ENCODE results near the gene SLC9A9. TPM values are rescaled to one million over a fixed set of nuclear protein-coding genes. Genes with fewer than 3 reads are reported as not detected.

The SLC9A9 gene
- polyA plus RNA-seq, 12 donors, result 9.4 to 16.5 (median 11.6) TPM; not detected in 1

DNA sequence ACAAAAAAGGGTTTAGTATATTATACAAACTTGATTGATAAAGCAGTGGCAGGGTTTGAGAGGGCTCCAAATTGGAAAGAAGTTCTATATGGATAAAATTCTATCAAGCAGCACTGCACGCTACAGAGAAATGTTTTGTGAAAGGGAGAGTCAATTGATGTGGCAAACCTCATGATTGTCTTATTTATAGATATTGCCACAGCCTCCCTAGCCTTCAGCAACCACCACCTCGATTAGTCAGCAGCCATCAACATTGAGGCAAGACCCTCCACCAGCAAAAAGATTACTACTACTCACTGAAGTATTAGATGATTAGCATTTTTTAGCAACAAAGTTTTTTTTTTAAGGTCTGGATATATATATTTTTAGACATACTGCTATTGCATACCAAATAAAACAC is 432.0 kb downstream of the SLC9A9 start:
- DNase-seq, result no peak

DNA sequence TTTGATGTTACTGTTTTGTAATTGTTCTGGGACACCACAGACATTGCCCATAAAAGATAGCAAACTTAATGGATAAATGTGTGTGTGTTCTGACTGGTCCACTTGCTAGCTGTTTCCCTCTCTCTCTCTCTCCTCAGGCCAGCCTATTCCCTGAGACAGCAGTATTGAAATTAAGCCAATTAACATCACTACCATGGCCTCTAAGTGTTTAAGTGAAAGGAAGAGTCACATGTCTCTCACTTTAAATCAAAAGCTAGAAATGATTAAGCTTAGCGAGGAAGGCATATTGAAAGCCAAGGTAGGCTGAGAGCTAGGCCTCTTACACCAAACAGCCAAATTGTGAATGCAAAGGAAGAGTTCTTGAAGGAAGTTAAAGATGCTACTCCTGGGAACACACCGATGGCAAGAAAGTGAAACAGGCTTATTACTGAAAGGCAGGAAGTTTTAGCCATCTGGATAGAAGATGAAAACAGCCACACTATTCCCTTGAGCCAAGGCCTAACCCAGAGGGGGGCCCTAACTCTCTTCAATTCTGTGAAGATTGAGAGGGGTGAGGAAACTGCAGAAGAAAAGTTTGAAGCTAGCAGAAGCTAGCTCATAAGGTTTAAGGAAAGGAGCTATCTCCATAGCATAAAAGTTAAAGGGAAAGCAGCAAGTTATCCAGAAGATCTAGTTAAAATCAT is 433.6 kb downstream of the SLC9A9 start:
- no peak for DNase-seq

DNA sequence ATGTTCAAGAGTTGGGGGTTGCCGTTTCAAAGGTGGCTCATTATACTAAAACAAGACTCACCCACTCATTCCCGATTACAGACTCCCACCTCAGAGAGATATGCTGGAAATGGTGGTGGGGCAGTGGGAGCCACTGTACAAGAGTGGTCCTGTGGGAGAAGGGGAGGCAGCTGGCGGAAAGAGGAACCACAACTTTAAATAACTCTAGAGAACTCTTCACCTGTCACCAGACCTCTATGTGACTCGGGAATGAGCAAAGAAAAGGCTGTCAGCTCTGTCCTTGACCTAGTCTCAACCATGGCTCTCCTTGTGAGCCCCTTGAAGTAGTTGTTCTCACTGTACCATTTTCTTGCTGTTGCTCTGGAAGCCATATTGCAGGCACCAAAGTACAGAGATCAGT is 434.9 kb downstream of the SLC9A9 start:
- DNase-seq, result no peak

DNA sequence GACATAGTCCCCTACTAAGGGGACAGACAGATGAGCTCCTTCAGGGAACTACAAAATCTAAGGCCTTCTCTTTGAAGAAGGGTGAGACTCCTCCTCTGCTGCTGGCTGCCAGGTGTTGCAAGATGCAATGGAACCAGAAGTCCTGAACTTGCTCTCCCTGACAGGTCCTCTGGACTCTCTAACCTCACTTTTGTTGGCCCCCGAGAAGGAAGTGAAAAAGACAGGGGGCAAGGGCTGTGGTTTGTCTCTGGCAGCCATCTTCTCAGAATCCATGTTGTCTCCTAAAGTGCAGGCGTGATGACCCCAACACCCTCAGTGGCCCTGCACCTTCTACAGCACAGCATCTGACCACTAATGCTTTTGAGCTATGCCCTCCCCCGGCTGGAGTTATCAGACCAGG is 436.2 kb downstream of the SLC9A9 start:
- DNase-seq, result no peak

DNA sequence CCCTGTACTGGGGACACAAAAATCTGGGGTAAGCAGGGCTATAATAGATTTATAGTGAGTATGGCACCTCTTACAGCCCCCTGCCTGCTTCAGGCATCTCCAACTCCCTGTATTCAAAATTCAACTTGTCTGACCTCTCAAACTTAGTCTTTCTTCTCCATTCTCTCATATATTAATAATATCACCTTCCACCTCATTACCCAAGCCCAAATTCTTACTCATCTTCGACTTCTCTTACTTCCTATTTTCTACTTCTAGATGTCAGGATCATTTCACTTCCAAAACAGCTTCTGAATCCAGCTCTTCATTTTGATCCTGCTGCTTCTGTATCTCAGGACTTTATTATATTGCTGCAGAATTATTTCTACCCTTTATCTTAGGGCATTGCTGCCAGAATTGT is 438.0 kb downstream of the SLC9A9 start:
- DNase-seq, result no peak

DNA sequence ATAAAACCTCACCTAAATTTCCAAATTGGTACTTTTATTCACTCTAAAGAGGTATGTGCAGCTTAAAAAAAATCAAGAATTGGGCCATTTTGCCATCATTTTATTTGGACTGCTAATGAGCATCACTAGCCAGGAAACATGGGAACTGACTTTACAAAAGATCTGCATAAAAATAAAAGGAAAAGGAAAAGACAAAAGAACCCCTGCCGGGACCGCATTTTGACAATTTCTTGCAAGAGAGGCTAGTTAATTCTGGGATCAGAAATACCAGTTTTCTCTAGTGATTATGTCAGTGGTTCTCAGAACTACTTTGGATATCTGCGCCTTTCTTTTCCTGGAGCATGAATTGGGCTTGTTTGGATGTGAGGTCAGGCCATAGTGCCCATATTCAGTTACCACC is 439.5 kb downstream of the SLC9A9 start:
- DNase-seq, result no peak

DNA sequence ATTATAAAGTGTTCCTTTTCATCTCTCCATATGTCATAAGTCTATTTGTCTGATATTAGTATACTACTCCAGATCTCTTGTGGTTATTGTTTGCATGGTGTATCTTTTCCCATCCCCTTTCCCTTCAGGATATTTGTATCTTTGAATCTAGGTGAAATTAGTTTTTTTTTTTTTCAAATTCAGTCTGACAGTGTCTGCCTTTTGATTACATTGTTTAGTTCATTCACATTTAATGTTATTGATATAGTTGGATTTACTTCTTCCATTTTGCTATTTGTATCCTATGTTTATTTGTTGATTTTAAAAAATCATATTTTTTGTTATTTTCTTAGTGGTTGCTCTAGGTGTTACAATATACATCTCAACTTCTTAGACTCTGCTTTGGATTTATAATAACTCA is 445.7 kb downstream of the SLC9A9 start:
- no peak for DNase-seq

DNA sequence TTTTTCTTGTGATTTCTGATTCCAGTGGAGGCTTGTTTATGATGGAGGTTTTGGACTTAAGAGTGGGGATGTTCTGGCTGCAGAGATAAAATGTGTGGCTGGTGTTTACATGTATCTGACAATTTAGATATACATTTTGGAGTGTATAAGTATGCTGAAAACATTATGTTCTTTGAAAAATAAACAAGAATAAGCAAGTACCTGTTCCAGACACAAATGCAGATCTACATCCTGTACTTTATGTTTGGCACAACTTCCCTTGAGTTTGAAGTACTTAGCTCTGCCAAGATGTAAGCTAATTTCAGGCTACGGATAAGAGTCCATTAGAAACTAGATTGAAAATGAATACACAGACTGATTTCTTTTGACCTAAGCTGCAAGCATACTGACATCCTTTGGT is 451.5 kb downstream of the SLC9A9 start:
- no peak for DNase-seq

DNA sequence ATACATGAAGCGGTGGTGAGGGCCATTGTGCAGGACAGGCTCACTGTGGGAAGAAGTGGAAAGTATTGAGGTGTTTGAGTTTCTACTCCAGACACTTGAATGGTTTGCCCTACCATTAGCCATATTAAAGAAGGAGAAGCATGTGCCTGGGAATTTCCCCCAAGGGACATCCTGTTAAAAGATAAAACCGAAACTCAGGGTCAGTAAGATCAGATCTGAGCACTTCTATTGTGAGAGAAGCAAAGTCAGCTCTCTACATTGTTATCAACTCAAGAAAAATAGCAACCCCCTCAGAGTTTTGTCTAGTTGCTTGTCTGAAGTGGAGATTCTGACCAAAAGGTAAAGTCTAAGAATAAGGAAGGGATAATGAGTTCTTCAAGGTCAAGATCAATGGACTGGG is 458.9 kb downstream of the SLC9A9 start:
- DNase-seq, result no peak

DNA sequence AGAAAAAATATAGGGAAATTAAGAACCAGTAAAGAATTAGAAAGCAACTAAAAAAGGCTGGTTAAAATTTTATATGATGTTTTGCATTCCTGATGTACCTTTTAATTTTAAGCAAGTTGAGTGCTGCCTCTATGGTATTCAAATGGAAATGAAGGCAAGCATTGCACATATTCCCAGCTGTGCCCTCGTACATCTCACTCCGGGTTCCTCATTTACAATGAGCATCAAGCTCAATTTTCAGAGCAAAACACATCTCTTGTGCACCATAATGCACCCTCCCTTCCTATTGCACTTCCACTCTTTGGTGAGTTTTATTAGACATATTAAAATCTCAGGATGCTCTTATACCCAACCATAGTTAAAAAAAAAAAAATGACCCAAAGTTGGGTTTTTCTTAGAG is 460.8 kb downstream of the SLC9A9 start:
- DNase-seq, result no peak

DNA sequence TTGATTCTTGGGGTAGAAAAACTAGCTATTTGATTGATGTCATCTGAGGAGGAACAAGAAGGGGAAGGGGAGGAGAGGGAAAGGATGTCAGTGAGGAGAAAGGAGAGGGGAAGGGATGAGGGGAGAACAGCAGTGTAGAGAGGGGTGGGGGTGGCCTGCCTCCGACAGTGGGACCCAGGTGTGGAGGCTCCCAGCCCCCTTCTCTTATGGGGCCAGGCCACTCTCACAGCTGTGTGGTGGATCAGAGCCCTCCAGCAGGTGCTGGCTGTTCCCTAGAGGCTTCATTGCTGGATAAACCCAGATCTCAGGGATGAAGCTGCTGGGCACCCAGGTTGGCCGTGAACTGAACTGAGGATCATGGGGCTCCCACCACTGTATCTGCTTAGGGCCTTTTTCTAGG is 464.2 kb downstream of the SLC9A9 start:
- DNase-seq, result no peak

DNA sequence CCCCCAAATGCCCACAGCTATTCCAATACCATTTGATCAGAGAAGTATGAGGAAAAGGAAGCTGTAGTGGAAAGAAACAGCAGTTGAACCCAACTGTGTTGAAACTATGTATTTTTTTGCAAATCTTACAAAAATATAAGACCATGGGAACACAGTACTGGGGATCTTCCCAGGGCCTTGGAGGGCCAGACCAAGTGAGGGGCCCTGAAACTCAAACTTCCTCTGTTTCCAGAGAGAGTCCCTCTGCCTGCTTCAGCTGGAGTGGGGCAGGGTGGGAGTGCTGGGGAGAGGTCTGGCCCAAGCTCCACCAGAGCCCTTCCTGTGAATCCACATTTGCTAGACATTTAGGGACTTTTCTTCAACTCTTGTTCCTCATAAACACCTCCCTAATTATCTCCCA is 464.8 kb downstream of the SLC9A9 start:
- DNase-seq, result no peak

DNA sequence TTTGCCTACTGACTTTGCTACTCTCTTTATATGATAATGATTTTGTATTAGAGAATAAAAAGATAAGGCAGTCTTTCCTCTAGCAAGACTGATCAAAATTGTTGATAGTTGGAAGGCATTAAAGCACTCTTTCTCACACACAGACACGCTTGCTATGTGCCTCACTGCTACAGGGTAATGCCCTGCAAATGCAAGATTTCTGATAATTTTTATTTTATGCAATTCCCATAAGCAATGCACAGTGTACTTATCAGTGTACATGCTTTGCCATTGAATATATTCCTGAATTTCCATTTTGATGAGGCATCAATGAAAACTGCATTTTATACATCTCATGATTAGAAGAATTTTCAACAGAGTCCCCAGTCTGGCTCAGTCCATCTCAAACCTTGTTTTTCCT is 465.5 kb downstream of the SLC9A9 start:
- DNase-seq, result no peak

DNA sequence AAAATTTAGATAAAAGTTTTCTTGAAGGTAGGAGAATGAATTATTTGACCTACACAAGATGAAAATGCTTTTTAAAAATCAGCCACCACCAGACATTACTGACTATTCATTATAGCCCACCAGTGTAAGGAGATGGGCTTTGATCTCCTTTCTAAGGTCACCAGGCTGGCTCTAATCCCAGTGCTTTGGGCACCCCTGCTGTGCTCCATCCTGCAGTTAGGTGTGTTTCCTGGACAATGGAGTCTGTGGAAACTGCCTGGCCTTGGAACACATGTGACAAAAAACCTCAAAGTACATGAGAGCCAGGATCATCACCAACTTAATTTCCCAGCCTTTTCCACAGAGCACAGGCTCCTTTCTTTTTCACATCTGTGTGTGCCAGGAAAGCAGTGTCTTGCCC is 467.8 kb downstream of the SLC9A9 start:
- no peak for DNase-seq

DNA sequence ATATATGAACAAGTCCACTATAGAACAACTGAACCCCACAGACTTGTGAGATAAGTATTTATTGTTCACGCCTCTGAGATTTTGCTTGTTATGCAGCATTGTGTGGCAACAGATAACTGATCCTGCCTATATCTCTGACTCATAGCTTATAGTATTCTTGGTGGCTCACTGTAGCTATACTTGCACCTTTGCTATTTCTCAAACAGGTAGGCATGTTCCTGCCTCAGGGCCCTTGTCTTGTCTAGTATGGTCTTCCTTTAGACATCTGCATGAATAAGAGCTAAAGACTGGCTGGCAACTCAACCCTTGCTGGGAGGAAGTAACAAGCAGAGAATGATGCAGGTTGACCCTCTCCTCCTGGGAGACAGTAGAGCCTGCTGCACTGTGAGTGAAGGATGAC is 472.6 kb downstream of the SLC9A9 start:
- no peak for DNase-seq

DNA sequence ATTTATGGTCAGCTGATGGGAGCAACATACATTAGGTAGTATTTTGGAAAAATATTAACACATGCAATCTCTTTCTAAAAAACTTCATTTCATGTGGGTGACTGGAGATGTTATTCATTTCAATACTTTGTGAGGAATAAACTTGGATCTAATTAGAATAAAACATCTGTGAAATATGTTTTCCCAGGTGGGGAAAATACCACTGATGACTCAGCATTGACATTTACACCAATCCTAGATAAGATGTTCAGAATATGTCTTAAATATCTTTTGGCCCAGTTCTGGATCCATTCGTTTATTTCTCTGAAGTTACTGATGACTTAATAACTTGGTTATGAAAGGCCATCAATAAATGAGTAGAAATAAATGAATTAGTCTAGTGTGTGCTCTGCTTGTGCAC is 481.1 kb downstream of the SLC9A9 start:
- DNase-seq, result no peak

DNA sequence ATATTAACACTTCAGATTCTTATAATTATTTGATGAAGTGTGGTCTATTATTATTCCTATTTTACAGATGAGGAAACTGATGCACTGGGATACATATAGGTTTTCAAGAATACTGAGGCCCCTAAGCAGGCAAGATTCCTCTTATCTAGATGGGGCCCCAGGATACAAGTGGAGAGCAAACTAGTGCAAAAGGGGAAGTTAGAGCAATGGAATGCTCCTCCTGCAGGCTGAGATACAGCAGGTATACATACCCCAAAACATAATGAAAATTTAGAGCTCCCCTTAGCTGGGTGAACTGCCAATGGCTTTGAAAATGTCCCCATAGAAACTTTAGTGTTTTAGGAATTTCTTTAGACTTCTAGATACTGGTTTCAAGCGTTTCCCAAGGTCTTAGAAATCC is 481.6 kb downstream of the SLC9A9 start:
- DNase-seq, result no peak

DNA sequence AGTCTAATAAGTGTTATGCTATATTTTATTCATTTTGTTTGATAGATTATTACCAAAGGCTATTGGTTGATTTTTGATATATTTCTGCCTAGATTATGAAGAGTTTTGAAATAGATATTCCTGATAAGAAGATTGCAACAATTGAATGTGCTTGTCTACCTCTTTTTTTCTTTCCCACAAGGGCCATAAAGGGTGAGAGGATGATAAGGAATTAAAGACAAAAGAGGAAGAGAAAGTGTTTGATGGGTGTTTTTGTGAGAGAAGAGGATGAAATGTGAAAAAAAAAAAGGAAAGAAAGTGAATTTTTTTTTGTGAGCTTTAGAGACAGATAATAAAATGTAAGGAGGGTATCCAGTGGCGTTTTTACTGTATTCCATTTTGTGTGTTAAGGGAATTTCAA is 484.3 kb downstream of the SLC9A9 start:
- DNase-seq, result no peak

DNA sequence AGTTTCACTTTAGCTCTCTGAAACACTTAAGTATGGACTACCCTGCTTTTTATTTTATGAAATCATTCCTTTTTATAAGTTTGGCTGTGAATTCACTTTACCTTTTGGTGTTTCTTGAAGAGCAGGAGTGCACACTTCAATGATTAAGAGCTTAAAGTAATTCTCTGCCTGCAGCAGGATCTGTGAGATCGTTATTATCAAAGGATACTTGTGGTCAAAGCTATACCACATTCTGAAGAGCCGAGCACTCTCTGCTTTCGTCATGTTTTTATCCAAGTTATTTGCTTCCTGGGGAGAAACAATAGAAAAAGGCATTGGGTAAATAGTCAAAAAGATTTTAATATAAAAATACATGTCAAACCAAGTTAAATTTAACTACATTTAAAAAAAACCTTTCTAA is 485.0 kb downstream of the SLC9A9 start:
- no peak for DNase-seq

DNA sequence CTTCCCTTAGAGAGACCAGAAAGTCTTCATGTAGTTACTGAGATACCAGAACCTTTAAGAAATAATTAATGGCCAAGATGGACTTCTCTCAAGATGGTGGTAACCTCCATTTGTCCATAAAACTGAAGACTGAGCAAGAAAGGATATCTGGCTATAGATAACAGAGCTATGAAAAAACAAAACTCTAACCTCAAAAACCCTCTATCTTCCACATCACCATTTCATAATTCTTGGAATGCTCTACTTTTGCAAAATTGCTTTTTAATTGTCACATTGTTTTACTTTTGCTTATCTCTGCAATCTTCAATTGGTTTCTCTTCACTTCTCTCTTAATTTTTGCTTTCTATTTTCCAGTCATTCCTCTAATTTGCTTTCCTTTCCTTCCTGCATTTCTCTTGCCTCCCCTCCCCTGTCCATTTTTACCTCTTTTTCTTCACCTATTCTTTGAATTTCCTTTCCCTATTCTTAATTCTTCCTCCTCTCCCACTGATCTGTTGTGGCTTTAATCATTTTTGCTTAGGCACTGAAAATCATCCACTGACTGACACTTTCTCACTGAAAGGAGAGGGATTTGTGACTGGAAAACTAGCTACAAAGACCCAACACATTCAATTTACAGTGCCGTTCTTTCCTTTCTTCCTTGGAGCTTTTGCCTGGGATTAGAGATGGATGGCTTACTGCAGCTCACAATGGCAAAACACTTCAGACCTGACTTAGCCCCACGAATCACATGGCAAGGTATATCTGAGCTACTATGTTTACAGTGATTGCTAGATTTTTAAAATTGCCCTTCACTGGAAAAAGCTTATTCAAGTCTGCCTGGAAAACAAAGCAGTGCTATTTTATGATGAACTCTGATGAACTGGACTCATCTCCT is 485.9 kb downstream of the SLC9A9 start:
- DNase-seq, result no peak

DNA sequence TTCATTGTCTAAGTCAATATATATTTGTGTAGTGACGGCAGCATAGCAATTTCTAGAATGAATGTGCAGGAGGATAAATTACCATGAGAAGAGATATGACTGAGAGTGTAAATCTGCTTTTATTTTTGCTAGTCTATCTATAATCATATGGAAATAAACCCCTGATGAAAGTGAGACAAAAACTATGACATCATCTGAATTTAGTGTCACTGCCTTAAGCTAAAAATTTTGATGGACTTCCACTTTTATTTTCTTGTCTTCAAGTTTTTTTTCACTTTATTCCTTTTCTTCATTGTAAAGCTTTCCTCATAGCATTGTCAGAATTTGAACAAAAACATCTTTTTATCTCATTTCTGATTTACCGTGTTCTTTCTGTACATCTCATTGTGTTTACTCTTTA is 486.7 kb downstream of the SLC9A9 start:
- no peak for DNase-seq

DNA sequence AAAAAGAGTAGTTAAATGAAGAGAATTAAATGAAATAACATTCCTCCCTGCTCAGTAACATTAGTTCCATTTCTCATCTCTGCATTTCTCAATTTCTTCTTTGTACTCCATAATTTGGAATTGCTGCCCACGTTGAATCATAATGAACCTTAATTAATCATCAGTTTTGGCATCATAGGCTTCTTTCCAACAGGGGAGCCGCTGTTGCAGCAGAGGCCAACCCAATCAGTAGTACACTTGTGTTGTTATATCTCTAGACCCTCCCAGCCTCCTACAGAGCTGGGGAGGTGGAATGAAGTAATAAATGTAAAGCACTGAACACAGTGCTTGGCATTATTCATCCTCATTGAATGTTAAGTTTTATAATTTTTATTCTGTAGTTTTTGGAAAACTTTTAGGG is 488.0 kb downstream of the SLC9A9 start:
- DNase-seq, result no peak

DNA sequence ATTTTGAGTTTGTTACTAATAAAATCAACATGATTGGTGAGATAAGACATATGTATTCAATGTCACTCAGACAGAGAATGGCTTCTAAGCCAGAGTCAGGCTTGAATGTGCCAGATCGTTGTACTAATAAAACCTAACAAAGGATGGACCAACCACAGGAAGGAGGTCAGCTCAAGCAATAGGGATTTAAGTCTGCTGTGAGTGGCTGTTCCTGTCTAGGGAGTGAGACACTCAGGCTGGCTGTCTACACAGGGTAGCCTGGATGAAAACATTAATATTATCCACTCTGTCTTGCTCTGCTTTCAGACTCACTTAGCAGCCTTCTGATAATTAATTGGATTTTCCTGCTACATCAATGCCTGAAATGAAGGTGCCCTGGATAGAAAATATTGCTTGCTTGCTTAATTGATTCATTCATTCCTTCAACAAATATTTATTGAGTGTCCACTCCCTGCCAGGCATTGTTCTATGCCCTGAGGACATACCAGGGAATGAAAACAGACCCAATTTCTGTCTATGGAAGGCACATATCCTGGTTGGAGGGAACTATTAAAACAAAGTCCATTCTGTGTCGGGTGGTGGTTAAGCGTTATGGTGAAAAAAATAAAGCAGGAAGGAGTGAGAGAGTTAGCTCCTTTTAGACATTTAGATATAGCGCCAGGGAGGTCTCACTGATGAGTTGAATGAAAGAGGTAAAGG is 489.3 kb downstream of the SLC9A9 start:
- DNase-seq, result no peak

All from muscle of arm (tissue), 12 donors.